Measurements from ENCODE around the gene FAM181B.

The FAM181B gene

DNA sequence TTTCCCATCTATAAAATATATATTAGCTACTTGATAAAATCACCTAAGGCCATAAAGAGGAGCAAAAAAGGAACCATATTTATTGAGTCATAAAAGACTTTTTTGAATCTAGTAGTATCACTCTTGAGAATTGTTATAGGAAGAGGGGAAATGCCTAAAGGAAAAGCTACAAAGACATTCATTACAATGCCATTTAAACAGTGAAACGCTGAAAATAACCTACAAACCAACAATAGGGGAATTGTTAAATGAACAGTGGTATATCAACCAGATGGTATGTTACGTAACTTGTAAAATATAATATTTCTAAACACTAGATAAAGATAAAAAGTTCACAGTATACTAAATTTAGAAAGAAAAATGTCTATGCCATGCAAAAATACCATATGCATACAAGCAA is 47.5 kb downstream of the FAM181B start:
- Histone ChIP-seq H3K9me3 (no peaks in the 10 kb centered on the region), H3K27me3 (ENCODE audit: low read depth) (peaks cover 2% of the 10 kb centered on the region; the same call in 1 of the 2 replicates), H3K4me3 (no peak overlapping the region), H3K36me3 (replicated peaks) (no peaks in the 10 kb centered on the region), H3K4me1 (peaks cover 11% of the 10 kb centered on the region)
- no peak for DNase-seq (ENCODE audit: low spot score in 2 of 2)
- in situ Hi-C loops (cut with MboI; ENCODE audit: low sequenced_read_pairs) = loop anchor here (25.0 kb wide), 2 partner anchors 374 to 1049 kb away; no protein-coding TSS in a partner anchor

DNA sequence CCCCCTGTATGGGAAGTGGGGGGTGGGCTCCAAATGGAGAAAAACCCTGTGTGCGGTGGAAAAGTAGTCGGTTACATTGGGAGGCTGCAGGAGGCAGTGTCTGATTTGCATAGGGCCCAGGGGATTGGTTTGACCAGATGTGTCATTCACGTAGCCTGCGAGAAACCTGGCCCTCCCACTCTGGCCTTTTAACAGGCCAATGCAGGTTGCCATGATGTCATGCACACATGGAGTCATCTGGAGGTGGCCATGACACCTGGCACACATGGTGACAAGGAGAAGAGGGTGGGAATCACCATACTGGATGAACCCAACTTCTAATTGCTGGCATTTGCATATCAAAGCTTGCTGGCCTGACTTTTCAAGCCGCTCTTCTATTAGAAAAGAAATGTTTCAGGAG is 50.6 kb downstream of the FAM181B start:
- in situ Hi-C loops (cut with MboI; ENCODE audit: low sequenced_read_pairs) = loop anchor here (25.0 kb wide), 2 partner anchors 371 to 1046 kb away; no protein-coding TSS in a partner anchor
- H3K27me3 ChIP-seq (ENCODE audit: low read depth) = peaks cover 2% of the 10 kb centered on the region; the same call in 1 of the 2 replicates
- H3K4me1 ChIP-seq = peaks cover 18% of the 10 kb centered on the region
- no peaks in the 10 kb centered on the region for H3K36me3 ChIP-seq (replicated peaks)
- H3K4me3 ChIP-seq = no peak overlapping the region
- no peaks in the 10 kb centered on the region for H3K9me3 ChIP-seq
- DNase-seq (ENCODE audit: low spot score in 2 of 2) = peak in 1 of 2 experiments; percentile 37

GRCh38 chr11:82682003-82682751 is 51.5 kb downstream of the FAM181B start:
- H3K27me3 ChIP-seq (ENCODE audit: low read depth) = peaks cover 2% of the 10 kb centered on the region; the same call in 1 of the 2 replicates
- in situ Hi-C loops (cut with MboI; ENCODE audit: low sequenced_read_pairs) = loop anchor here (25.0 kb wide), 2 partner anchors 370 to 1045 kb away; no protein-coding TSS in a partner anchor
- H3K9me3 ChIP-seq = no peaks in the 10 kb centered on the region
- no peak overlapping the region for H3K4me3 ChIP-seq
- H3K4me1 ChIP-seq = peaks cover 18% of the 10 kb centered on the region
- DNase-seq (ENCODE audit: low spot score in 2 of 2) = peak; percentile 66 to 77
- H3K36me3 ChIP-seq (replicated peaks) = no peaks in the 10 kb centered on the region

DNA sequence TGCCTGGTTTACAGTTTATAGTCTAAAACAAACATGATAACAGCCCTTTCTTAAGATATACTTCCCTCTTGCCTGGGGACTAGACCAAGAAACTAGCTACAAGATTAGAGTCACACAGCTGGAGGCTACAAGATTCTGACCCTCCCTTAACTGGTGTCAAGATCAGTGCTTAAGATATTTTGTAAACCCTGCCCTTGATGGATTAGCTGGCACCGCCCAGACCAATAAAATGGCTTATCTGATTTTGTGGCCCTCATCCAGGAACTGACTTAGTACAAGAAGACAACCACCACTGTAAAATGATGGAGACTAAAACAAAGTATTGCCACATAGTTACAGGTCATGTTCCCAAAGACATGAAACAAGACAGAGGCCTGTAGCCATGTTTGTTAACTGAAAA is 53.4 kb downstream of the FAM181B start:
- in situ Hi-C loops (cut with MboI; ENCODE audit: low sequenced_read_pairs) = loop anchor here (25.0 kb wide), 2 partner anchors 368 to 1043 kb away; no protein-coding TSS in a partner anchor
- Histone ChIP-seq H3K4me3 (no peak overlapping the region), H3K9me3 (no peaks in the 10 kb centered on the region), H3K36me3 (replicated peaks) (no peaks in the 10 kb centered on the region), H3K27me3 (ENCODE audit: low read depth) (no peaks in the 10 kb centered on the region; the same call in 1 of the 2 replicates), H3K4me1 (peaks cover 24% of the 10 kb centered on the region)
- peak; percentile 55 to 63 for DNase-seq (ENCODE audit: low spot score in 2 of 2)
